ENCODE data around the gene FOXN3.

FOXN3 gene

GRCh38 chr14:89327771-89328212, 89.2 kb downstream of the FOXN3 start:
- peak; percentile 54 for DNase-seq

GRCh38 chr14:89325959-89326358, 91.1 kb downstream of the FOXN3 start:
- peak; percentile 24 for DNase-seq

- DNase-seq: no peak
Measured at GRCh38 chr14:89325299-89325883, 91.6 kb downstream of the FOXN3 start.

- no peak for DNase-seq
Measured at GRCh38 chr14:89324501-89325298, 92.3 kb downstream of the FOXN3 start.

GRCh38 chr14:89320381-89321000, 96.5 kb downstream of the FOXN3 start:
- no peak for DNase-seq

- no peak for DNase-seq
Measured at GRCh38 chr14:89319687-89320086, 97.3 kb downstream of the FOXN3 start.

GRCh38 chr14:89317051-89317691, 99.9 kb downstream of the FOXN3 start:
- DNase-seq: peak; percentile 18

GRCh38 chr14:89315493-89316470, 101.3 kb downstream of the FOXN3 start:
- no peak for DNase-seq

GRCh38 chr14:89314274-89314673, 102.8 kb downstream of the FOXN3 start:
- DNase-seq: no peak

- DNase-seq: no peak
Measured at GRCh38 chr14:89312932-89313331, 104.1 kb downstream of the FOXN3 start.

GRCh38 chr14:89310211-89310610, 106.8 kb downstream of the FOXN3 start:
- DNase-seq: no peak

GRCh38 chr14:89309670-89310177, 107.3 kb downstream of the FOXN3 start:
- DNase-seq: no peak

GRCh38 chr14:89308232-89308959, 108.6 kb downstream of the FOXN3 start:
- peak; percentile 76 for DNase-seq

GRCh38 chr14:89307409-89307808, 109.6 kb downstream of the FOXN3 start:
- no peak for DNase-seq

GRCh38 chr14:89304972-89305703, 111.9 kb downstream of the FOXN3 start:
- peak; percentile 15 for DNase-seq

GRCh38 chr14:89304561-89304960, 112.5 kb downstream of the FOXN3 start:
- no peak for DNase-seq

GRCh38 chr14:89303456-89304435, 113.3 kb downstream of the FOXN3 start:
- peak; percentile 66 for DNase-seq

- DNase-seq: no peak
Measured at GRCh38 chr14:89302396-89302950, 114.6 kb downstream of the FOXN3 start.

GRCh38 chr14:89299587-89299986, 117.4 kb downstream of the FOXN3 start:
- DNase-seq: no peak

Measured in NCI-H69 (cell line).